Stimulated activated naive CD8-positive, alpha-beta T cell treated with anti-CD3 and anti-CD28 coated beads, Interleukin-15, Interleukin-2, amounts not matched to agents 100 ng/mL and 50 ng/mL, for 24 hours (primary cell): ENCODE data around the gene EBP.

ENCODE experiments used
- H3K27ac Mint-ChIP-seq: one replicate; pipeline ENCODE4 v1.8.0; 2021; ENCODE audit warnings: mild to moderate bottlenecking, mixed read lengths
- H3K27me3 Mint-ChIP-seq: one replicate; pipeline ENCODE4 v1.8.0; 2021; ENCODE audit warnings: mixed read lengths
- H3K36me3 Mint-ChIP-seq: one replicate; pipeline ENCODE4 v1.8.0; 2021; ENCODE audit warnings: low read depth, mixed read lengths
- H3K4me1 Mint-ChIP-seq: one replicate; pipeline ENCODE4 v1.8.0; 2021; ENCODE audit warnings: low read depth, mixed read lengths
- H3K4me3 Mint-ChIP-seq: one replicate; pipeline ENCODE4 v1.8.0; 2021; ENCODE audit warnings: mild to moderate bottlenecking, mixed read lengths
- H3K9me3 Mint-ChIP-seq: one replicate; pipeline ENCODE4 v1.8.0; 2021; ENCODE audit warnings: mixed read lengths

EBP gene

DNA sequence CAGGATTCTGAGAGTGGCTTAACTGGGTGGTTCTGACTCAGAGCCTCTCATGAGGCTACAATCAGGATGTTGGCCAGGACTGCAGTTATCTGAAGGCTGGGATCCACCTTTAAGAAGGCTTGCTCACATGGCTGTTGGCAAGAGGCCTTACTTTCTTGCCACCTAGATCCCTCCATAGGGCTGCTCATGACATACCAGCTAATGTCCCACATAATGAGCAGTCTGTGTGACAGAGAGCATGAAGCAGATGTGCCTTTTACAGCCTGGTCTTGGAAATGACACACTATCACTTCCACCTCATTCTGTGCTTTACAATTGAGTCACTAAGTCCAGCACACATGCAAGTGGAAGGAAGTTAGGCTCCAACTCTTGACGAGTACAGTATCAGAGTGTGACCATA, 48.4 kb downstream of the EBP start:
- no peaks in the 10 kb centered on the region for H3K9me3 Mint-ChIP-seq
- H3K4me1 Mint-ChIP-seq: peaks cover 6% of the 10 kb centered on the region
- no peak overlapping the region for H3K4me3 Mint-ChIP-seq
- peaks cover 3% of the 10 kb centered on the region for H3K36me3 Mint-ChIP-seq
- H3K27ac Mint-ChIP-seq: no peak overlapping the region
- no peaks in the 10 kb centered on the region for H3K27me3 Mint-ChIP-seq

DNA sequence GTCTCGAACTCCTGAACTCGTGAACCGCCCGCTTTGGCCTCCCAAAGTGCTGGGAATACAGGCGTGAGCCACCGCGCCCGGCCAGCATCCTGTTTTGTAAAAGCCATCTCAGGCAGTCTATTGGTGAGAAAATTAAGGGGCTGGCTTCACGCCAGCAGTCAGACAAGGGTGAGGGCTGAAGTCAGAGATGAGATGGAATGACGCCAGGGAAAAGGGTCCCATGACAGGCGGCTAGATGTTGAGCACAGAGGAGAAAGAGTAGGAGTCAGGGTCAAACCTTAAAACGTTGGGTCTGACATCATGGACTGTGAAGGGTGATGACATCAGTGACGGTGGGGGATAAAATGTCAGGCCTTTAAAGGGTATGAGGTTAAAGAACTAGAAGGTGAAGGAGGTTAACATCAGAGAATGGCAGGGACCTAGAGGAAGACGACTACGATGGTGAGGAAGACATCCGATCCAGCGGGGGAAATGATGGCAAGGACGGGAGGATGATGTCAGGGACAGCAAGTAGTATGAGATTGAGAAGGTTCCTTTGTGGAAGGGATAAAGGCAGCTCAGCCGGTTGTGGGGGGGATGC, 52.2 kb downstream of the EBP start:
- H3K27ac Mint-ChIP-seq: peak overlapping the region; percentile 97
- peaks cover 40% of the 10 kb centered on the region for H3K36me3 Mint-ChIP-seq
- H3K4me1 Mint-ChIP-seq: peaks cover 30% of the 10 kb centered on the region
- no peaks in the 10 kb centered on the region for H3K27me3 Mint-ChIP-seq
- H3K9me3 Mint-ChIP-seq: no peaks in the 10 kb centered on the region
- H3K4me3 Mint-ChIP-seq: peak overlapping the region; percentile 92

DNA sequence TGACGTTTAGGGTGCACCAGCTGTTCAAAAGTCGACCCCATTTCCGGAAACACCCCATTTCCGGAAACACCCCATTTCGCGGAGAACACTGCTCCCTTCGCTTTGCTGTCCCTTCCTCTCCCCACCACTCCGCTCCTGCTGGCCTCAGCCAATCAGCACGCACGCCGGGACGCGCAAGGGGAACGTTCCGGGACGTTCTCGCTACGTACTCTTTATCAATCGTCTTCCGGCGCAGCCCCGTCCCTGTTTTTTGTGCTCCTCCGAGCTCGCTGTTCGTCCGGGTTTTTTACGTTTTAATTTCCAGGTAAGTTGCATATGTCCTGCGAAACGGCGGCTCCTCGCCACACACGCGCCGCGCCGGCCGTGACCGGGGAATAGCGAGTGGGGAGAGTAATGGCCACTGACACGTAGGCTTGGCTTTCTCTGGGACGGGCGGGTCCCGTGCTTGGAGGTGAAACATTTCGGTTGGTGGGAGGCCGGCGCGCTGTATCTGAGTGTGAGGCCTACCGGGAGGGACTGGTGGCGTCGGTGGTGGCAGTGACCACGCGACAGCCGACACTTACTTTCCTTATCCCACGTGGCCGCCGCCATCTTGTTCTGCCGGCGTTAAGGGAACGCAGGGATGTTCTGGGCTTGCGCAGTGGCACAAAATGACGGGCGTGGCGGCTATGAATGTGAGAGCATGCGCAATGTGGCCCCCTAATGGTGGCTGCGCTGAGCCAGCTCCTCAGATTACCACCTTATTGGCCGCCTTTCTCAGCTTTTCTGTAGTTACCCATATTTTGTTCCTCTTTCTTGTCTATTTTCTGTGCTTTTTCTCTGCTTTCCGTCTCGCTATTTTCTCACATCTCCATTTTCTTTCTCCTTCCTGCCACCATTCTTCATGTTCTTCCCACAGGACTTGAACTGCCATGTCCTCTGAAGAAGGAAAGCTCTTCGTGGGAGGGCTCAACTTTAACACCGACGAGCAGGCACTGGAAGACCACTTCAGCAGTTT, 53.0 kb downstream of the EBP start, which contains the start of gene RBM3:
RBM3 (plus strand) TSS at position 215 of the 997 bp plus-strand sequence; CDS start at position 912, 697 bp downstream.
- H3K36me3 Mint-ChIP-seq: peaks cover 45% of the 10 kb centered on the region
- peak within 1 kb of the TSS; percentile 92 for H3K4me3 Mint-ChIP-seq
- peaks cover 34% of the 10 kb centered on the region for H3K4me1 Mint-ChIP-seq
- no peaks in the 10 kb centered on the region for H3K9me3 Mint-ChIP-seq
- H3K27ac Mint-ChIP-seq: peak within 1 kb of the TSS; percentile 97
- no peaks in the 10 kb centered on the region for H3K27me3 Mint-ChIP-seq

DNA sequence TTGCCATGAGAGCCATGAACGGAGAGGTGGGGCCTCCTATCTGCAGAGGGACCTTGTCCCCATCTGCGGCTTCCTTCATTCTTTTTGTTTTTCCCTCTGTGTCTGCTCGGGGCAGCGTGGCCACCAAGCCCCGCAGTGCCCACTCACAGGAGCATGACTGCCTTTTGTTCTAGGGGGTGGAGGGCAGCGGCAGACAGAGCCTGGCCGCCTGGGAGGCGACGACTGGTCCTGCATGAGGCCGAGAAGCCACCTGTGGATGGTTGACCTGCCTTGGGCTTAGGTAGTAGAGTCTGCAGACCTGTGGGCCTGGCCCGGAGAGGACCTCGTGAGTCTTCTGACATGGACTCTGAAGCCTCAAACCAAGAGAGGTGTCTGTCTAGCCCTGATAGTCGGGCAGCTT, 54.0 kb downstream of the EBP start:
- H3K9me3 Mint-ChIP-seq: no peaks in the 10 kb centered on the region
- H3K36me3 Mint-ChIP-seq: peaks cover 50% of the 10 kb centered on the region
- H3K27ac Mint-ChIP-seq: peak overlapping the region; percentile 97
- H3K27me3 Mint-ChIP-seq: no peaks in the 10 kb centered on the region
- H3K4me3 Mint-ChIP-seq: peak overlapping the region; percentile 92
- H3K4me1 Mint-ChIP-seq: peaks cover 34% of the 10 kb centered on the region

DNA sequence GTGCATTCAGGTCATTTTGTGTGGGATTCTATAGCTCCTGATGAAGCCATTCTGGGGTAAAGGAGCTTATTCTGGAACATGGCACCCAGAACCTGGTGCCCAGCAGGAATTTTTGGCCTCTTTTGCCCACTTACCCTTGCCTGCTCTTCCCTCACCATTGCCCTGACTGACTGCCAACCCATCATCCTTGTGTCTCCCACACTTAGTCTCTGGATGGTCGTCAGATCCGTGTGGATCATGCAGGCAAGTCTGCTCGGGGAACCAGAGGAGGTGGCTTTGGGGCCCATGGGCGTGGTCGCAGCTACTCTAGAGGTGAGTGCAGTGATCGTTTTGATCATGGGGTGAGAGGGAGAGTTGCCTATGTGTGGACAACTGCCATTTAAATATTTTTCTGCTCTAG, 54.5 kb downstream of the EBP start:
- peak overlapping the region; percentile 92 for H3K4me3 Mint-ChIP-seq
- H3K36me3 Mint-ChIP-seq: peaks cover 50% of the 10 kb centered on the region
- H3K9me3 Mint-ChIP-seq: no peaks in the 10 kb centered on the region
- H3K27ac Mint-ChIP-seq: peak overlapping the region; percentile 97
- no peaks in the 10 kb centered on the region for H3K27me3 Mint-ChIP-seq
- H3K4me1 Mint-ChIP-seq: peaks cover 34% of the 10 kb centered on the region
